HepG2 (cell line): Measurements from ENCODE around the gene CABLES2. TPM values are rescaled to one million over a fixed set of nuclear protein-coding genes. Genes with fewer than 3 reads are reported as not detected.
A peak's percentile ranks its signal among the peaks of the same experiment; 100 is the strongest.

Source experiments
- AKNA ChIP-seq: sonication (generic); formaldehyde crosslinking; IDR thresholded peaks from 2 replicates; pipeline ENCODE4 v1.4.0; 2020; ENCODE audit warnings: missing genetic modification reagents, borderline replicate concordance
- ARHGAP35 ChIP-seq: sonication (generic); formaldehyde crosslinking; IDR thresholded peaks from 2 replicates; pipeline ENCODE4 v1.9.0; 2022; ENCODE audit warnings: mild to moderate bottlenecking, inconsistent platforms, moderate library complexity, missing genetic modification reagents, borderline replicate concordance
- DBP ChIP-seq: sonication (generic); formaldehyde crosslinking; IDR thresholded peaks from 2 replicates; pipeline ENCODE4 v1.4.0; 2020; ENCODE audit warnings: missing genetic modification reagents; ENCODE audit errors: not compliant biosample characterization
- DPF2 ChIP-seq: sonication (generic); formaldehyde crosslinking; IDR thresholded peaks from 2 replicates; pipeline ENCODE4 v1.4.0; 2020; ENCODE audit warnings: mild to moderate bottlenecking, low read depth, missing genetic modification reagents, borderline replicate concordance
- EED ChIP-seq: sonication (generic); formaldehyde crosslinking; IDR thresholded peaks from 2 replicates; pipeline ENCODE4 v1.5.0; 2020; ENCODE audit warnings: mild to moderate bottlenecking, missing genetic modification reagents
- EZH2 ChIP-seq: conservative IDR thresholded peaks from 2 replicates; pipeline ENCODE4 v1.6.1; 2012; ENCODE audit warnings: mild to moderate bottlenecking, low read depth, low read length, moderate library complexity
- KLF12 ChIP-seq: sonication (generic); formaldehyde crosslinking; IDR thresholded peaks from 2 replicates; pipeline ENCODE4 v1.4.0; 2020; ENCODE audit warnings: missing genetic modification reagents, borderline replicate concordance
- RBM22 ChIP-seq: fragments of 200-400 bp; formaldehyde crosslinking; optimal IDR thresholded peaks from 2 replicates; pipeline ENCODE3; 2017; ENCODE audit warnings: mild to moderate bottlenecking, low read length, moderate library complexity
- SOX5 ChIP-seq: IDR thresholded peaks from 2 replicates; pipeline ENCODE4 v1.6.1; 2016; ENCODE audit warnings: borderline replicate concordance
- SP5 ChIP-seq: IDR thresholded peaks from 2 replicates; pipeline ENCODE4 v1.6.1; 2016; ENCODE audit warnings: low read depth, borderline replicate concordance
- ZNF12 ChIP-seq: sonication (generic); formaldehyde crosslinking; IDR thresholded peaks from 2 replicates; pipeline ENCODE4 v1.5.0; 2020; ENCODE audit warnings: missing genetic modification reagents
- ZNF275 ChIP-seq: sonication (generic); formaldehyde crosslinking; IDR thresholded peaks from 2 replicates; pipeline ENCODE4 v1.8.0; 2022; ENCODE audit warnings: missing genetic modification reagents, mild to moderate bottlenecking, inconsistent platforms, borderline replicate concordance
- ZNF878 ChIP-seq: sonication (generic); formaldehyde crosslinking; IDR thresholded peaks from 2 replicates; pipeline ENCODE4 v1.8.1; 2023; ENCODE audit warnings: mild to moderate bottlenecking, missing genetic modification reagents, moderate library complexity
- polyA plus RNA-seq, 8 experiments: library from polyadenylated mRNA; depleted of rRNA in 3 of 8; stranded (reverse) in 7 of 8; unstranded in 1 of 8; fragments of >200 nt; fragmentation: Illumina TruSeq in 4 of 8; extraction: Trizol in 4 of 8; gene quantifications; 2 replicates each; pipeline versions ENCODE4 v1.2.1 to v1.2.3, GENCODE V29; 2011 to 2016; ENCODE audit warnings: low read depth in 4 of 8, missing spikeins in 1 of 8, mixed read lengths in 1 of 8; ENCODE audit not compliant: insufficient read depth in 1 of 8
- total RNA-seq, 5 experiments: library from RNA; depleted of rRNA; stranded (reverse); fragments of >200 nt; fragmentation: Illumina TruSeq; extraction: Trizol; gene quantifications; 2 replicates each; pipeline ENCODE4 v1.2.3, GENCODE V29; 2016; ENCODE audit warnings: low read depth in 1 of 5
- TF ChIP-seq, protein P1 (sequence below): IDR thresholded peaks from 2 replicates; pipeline ENCODE4 v1.6.1; 2012; ENCODE audit warnings: inconsistent platforms
- TF ChIP-seq, protein P2 (sequence below): fragments of 450-650 bp; IDR thresholded peaks from 2 replicates; pipeline ENCODE4 v1.6.1; 2017
- TF ChIP-seq, protein P3 (sequence below): sonication (generic); formaldehyde crosslinking; IDR thresholded peaks from 2 replicates; pipeline ENCODE4 v1.5.1; 2020; ENCODE audit warnings: missing genetic modification reagents, mild to moderate bottlenecking, borderline replicate concordance

The CABLES2 gene
- total and polyA plus RNA-seq, 2 of the 13 experiments (the other 11 are each of a cell fraction or from before 2014, with no cell fraction given): 5.2 to 9.7 TPM

GRCh38 chr20:62382306-62383198 lies 24.5 kb downstream of the CABLES2 start (continued):
- TF ChIP-seq, protein P1, sequence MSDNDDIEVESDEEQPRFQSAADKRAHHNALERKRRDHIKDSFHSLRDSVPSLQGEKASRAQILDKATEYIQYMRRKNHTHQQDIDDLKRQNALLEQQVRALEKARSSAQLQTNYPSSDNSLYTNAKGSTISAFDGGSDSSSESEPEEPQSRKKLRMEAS: peak; percentile 73; the same call in 1 of the 2 replicates
- TF ChIP-seq EZH2 (no peak), ZNF275 (CRISPR knock-in tag) (no peak), ZNF12 (peak; percentile 76), DBP (CRISPR knock-in tag) (no peak), RBM22 (peak; percentile 97), ARHGAP35 (CRISPR knock-in tag) (peak; percentile 61; the same call in 1 of the 2 replicates), SP5 (peak; percentile 72), EED (CRISPR knock-in tag) (peak; percentile 73; the same call in 1 of the 2 replicates), ZNF878 (CRISPR knock-in tag) (no peak), DPF2 (CRISPR knock-in tag) (no peak), KLF12 (CRISPR knock-in tag) (peak; percentile 91), AKNA (CRISPR knock-in tag) (no peak), SOX5 (CRISPR knock-in tag) (peak; percentile 62)
- TF ChIP-seq, protein P2, sequence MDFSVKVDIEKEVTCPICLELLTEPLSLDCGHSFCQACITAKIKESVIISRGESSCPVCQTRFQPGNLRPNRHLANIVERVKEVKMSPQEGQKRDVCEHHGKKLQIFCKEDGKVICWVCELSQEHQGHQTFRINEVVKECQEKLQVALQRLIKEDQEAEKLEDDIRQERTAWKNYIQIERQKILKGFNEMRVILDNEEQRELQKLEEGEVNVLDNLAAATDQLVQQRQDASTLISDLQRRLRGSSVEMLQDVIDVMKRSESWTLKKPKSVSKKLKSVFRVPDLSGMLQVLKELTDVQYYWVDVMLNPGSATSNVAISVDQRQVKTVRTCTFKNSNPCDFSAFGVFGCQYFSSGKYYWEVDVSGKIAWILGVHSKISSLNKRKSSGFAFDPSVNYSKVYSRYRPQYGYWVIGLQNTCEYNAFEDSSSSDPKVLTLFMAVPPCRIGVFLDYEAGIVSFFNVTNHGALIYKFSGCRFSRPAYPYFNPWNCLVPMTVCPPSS: no peak
- TF ChIP-seq, protein P3, sequence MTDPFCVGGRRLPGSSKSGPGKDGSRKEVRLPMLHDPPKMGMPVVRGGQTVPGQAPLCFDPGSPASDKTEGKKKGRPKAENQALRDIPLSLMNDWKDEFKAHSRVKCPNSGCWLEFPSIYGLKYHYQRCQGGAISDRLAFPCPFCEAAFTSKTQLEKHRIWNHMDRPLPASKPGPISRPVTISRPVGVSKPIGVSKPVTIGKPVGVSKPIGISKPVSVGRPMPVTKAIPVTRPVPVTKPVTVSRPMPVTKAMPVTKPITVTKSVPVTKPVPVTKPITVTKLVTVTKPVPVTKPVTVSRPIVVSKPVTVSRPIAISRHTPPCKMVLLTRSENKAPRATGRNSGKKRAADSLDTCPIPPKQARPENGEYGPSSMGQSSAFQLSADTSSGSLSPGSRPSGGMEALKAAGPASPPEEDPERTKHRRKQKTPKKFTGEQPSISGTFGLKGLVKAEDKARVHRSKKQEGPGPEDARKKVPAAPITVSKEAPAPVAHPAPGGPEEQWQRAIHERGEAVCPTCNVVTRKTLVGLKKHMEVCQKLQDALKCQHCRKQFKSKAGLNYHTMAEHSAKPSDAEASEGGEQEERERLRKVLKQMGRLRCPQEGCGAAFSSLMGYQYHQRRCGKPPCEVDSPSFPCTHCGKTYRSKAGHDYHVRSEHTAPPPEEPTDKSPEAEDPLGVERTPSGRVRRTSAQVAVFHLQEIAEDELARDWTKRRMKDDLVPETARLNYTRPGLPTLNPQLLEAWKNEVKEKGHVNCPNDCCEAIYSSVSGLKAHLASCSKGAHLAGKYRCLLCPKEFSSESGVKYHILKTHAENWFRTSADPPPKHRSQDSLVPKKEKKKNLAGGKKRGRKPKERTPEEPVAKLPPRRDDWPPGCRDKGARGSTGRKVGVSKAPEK (CRISPR knock-in tag): no peak
